GM19351 (cell line): ENCODE measurements around the gene IFI27L2.
A peak's percentile ranks its signal among the peaks of the same experiment; 100 is the strongest.
"Not testable (repeated sequence)": the region's sequence is repeated elsewhere in the genome, so short reads cannot be mapped to it uniquely, and the experiment has no call there.

Source experiments
- ATAC-seq: cut with Tn5 transposase; IDR thresholded peaks from one replicate; pipeline ENCODE4 v1.9.1; 2021; ENCODE audit warnings: mild to moderate bottlenecking, moderate library complexity; ENCODE audit not compliant: unreplicated experiment

Gene IFI27L2

GRCh38 chr14:94129111-94129757 is at the start of gene IFI27L2:
Gene IFI27L2, minus strand, starts transcription at chr14:94129604. Its CDS starts 40 bp downstream, at chr14:94129564.
- ATAC-seq = peak; percentile 95

- ATAC-seq = no peak
Observed at GRCh38 chr14:94177806-94178205, 48.4 kb upstream of the IFI27L2 start.

- ATAC-seq = no peak
Observed at GRCh38 chr14:94176808-94177207, 47.4 kb upstream of the IFI27L2 start.

GRCh38 chr14:94175747-94176146 is 46.3 kb upstream of the IFI27L2 start:
- no peak for ATAC-seq

- ATAC-seq = no peak
Observed at GRCh38 chr14:94175011-94175745, 45.8 kb upstream of the IFI27L2 start.

GRCh38 chr14:94174604-94175010 is 45.2 kb upstream of the IFI27L2 start:
- no peak for ATAC-seq

- peak; percentile 75 for ATAC-seq
Observed at GRCh38 chr14:94173885-94174603, 44.6 kb upstream of the IFI27L2 start, which contains the start of gene PPP4R4. Gene PPP4R4, plus strand, starts transcription at chr14:94174322. Its CDS starts 144 bp downstream, at chr14:94174466.

GRCh38 chr14:94173471-94173884 is 44.1 kb upstream of the IFI27L2 start:
- ATAC-seq = no peak

- ATAC-seq = no peak
Observed at GRCh38 chr14:94172545-94172944, 43.1 kb upstream of the IFI27L2 start.

- no peak for ATAC-seq
Observed at GRCh38 chr14:94171208-94171607, 41.8 kb upstream of the IFI27L2 start.

GRCh38 chr14:94170136-94170535 is 40.7 kb upstream of the IFI27L2 start:
- ATAC-seq = no peak

- no peak for ATAC-seq
Observed at GRCh38 chr14:94165744-94166143, 36.3 kb upstream of the IFI27L2 start.

GRCh38 chr14:94164685-94165431 is 35.5 kb upstream of the IFI27L2 start:
- ATAC-seq = no peak

GRCh38 chr14:94163796-94164195 is 34.4 kb upstream of the IFI27L2 start:
- ATAC-seq = no peak

- no peak for ATAC-seq
Observed at GRCh38 chr14:94162466-94162865, 33.1 kb upstream of the IFI27L2 start.

- no peak for ATAC-seq
Observed at GRCh38 chr14:94161981-94162380, 32.6 kb upstream of the IFI27L2 start.

- no peak for ATAC-seq
Observed at GRCh38 chr14:94161058-94161457, 31.7 kb upstream of the IFI27L2 start.

GRCh38 chr14:94158239-94158883 is 29.0 kb upstream of the IFI27L2 start:
- ATAC-seq = no peak

GRCh38 chr14:94157197-94157596 is 27.8 kb upstream of the IFI27L2 start:
- no peak for ATAC-seq

- ATAC-seq = not testable (repeated sequence)
Observed at GRCh38 chr14:94156143-94156542, 26.7 kb upstream of the IFI27L2 start.
